GM12892 (cell line): Measurements from ENCODE around the gene SMCO2.
"Not testable (repeated sequence)": the region's sequence is repeated elsewhere in the genome, so short reads cannot be mapped to it uniquely, and the experiment has no call there.

Experiments used
- POLR2A ChIP-seq: IDR thresholded peaks from 2 replicates; pipeline ENCODE4 v1.6.1; 2011; ENCODE audit warnings: low read depth, low read length, control low read depth
- POLR2AphosphoS5 ChIP-seq: IDR thresholded peaks from 2 replicates; pipeline ENCODE4 v1.6.1; 2011; ENCODE audit warnings: low read depth, low read length, control low read depth
- TAF1 ChIP-seq: IDR thresholded peaks from 2 replicates; pipeline ENCODE4 v1.6.1; 2011; ENCODE audit warnings: low read depth, mild to moderate bottlenecking, control low read depth, low read length, borderline replicate concordance

- not testable (repeated sequence) for TF ChIP-seq POLR2A, POLR2AphosphoS5, TAF1
Measured at GRCh38 chr12:27544858-27545257, 98.3 kb downstream of the SMCO2 start.
